ENCODE data around the gene WDR64. TPM values are rescaled to one million over a fixed set of nuclear protein-coding genes. Genes with fewer than 3 reads are reported as not detected.

Gene WDR64
- polyA plus RNA-seq, 1 donor (not counting 4 experiments of a cell fraction or from before 2014, with no cell fraction given): not detected

DNA sequence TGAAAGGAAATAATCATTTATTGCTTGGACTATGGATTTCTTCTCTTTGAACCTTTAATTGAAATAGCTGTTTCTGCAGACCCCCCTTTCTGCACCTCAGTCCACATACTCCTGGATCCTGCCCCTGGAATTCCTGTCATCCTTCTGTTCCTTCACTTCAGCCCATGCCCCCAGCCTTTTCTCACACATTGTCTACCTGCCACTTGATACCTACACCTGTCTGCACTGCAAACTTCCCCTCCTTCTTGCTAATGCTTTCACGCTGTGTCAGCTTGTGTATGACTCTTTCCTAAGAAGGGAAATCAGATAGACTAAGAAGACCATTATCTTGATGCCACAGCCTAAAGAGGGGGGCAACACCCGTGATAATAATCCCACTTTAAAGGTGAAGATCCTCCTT, 115.7 kb downstream of the WDR64 start:
- Histone ChIP-seq H2AFZ (ENCODE audit: control insufficient read depth, low read length) (no peak overlapping the region), H3K9me1 (ENCODE audit: control insufficient read depth, extremely low read depth, insufficient read depth, low read length) (no peaks in the 10 kb centered on the region), H3K4me3 (ENCODE audit: control insufficient read depth in 2 of 3, extremely low read depth in 1 of 3, insufficient read depth in 2 of 3, low read depth in 1 of 3, low read length in 3 of 3) (no peak overlapping the region), H3K79me2 (ENCODE audit: control insufficient read depth, insufficient read depth, low read length) (no peaks in the 10 kb centered on the region), H3K27me3 (ENCODE audit: control insufficient read depth, extremely low read depth, insufficient read depth, low read length) (no peaks in the 10 kb centered on the region), H3K9me3 (ENCODE audit: control insufficient read depth, low read depth, low read length) (no peaks in the 10 kb centered on the region), H3K4me2 (ENCODE audit: control insufficient read depth, extremely low read depth, insufficient read depth, low read depth, low read length) (no peak overlapping the region), H3K36me3 (ENCODE audit: control insufficient read depth in 2 of 2, extremely low read depth in 1 of 2, insufficient read depth in 2 of 2, low read length in 2 of 2) (no peaks in the 10 kb centered on the region), H3K4me1 (ENCODE audit: control insufficient read depth, extremely low read depth, insufficient read depth, low read length) (no peaks in the 10 kb centered on the region), H3K9ac (ENCODE audit: control insufficient read depth, extremely low read depth, insufficient read depth, low read length) (no peak overlapping the region), H4K20me1 (ENCODE audit: control insufficient read depth, extremely low read depth, insufficient read depth, low read length) (no peaks in the 10 kb centered on the region), H3K27ac (ENCODE audit: control insufficient read depth, insufficient read depth, low read length) (no peak overlapping the region)
- DNase-seq (ENCODE audit: low read depth, low spot score): no peak
- FAIRE-seq: no peak
- dilution Hi-C loops (cut with MboI; ENCODE audit: extremely low pct_ligation_motif_present, low sequenced_read_pairs): no loop called here
- TF ChIP-seq, protein P1, sequence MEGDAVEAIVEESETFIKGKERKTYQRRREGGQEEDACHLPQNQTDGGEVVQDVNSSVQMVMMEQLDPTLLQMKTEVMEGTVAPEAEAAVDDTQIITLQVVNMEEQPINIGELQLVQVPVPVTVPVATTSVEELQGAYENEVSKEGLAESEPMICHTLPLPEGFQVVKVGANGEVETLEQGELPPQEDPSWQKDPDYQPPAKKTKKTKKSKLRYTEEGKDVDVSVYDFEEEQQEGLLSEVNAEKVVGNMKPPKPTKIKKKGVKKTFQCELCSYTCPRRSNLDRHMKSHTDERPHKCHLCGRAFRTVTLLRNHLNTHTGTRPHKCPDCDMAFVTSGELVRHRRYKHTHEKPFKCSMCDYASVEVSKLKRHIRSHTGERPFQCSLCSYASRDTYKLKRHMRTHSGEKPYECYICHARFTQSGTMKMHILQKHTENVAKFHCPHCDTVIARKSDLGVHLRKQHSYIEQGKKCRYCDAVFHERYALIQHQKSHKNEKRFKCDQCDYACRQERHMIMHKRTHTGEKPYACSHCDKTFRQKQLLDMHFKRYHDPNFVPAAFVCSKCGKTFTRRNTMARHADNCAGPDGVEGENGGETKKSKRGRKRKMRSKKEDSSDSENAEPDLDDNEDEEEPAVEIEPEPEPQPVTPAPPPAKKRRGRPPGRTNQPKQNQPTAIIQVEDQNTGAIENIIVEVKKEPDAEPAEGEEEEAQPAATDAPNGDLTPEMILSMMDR (optimal IDR thresholded peaks at IDR 0.05 in 1 of 3, IDR thresholded peaks at IDR 0.05 in 1 of 3, conservative IDR thresholded peaks at IDR 0.05 in 1 of 3; ENCODE audit: extremely low read depth in 1 of 3, insufficient read depth in 2 of 3, low read length in 3 of 3): no peak
- TF ChIP-seq EZH2 (IDR thresholded peaks at IDR 0.05; ENCODE audit: low read length): no peak

DNA sequence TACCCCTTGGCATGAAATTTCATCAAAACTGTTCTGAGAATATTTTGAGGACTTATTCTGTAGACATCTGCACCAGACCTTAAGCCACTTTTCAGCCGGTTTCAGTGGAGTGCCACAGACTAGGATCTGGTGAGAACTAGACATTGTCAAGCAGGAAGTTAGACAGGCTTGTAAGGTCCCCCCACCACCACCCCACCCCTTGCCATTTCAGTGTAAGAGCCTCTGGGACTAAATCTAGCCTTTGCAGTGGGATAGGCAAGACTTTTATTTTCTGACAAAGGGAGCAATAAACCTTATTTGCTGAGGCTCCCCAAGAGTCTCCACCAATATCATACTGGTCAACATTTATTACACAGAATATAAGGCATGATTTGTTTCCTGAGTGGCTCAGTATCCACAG, 118.0 kb downstream of the WDR64 start:
- Histone ChIP-seq H3K27ac (ENCODE audit: control insufficient read depth, insufficient read depth, low read length) (no peak overlapping the region), H2AFZ (ENCODE audit: control insufficient read depth, low read length) (no peak overlapping the region), H3K36me3 (ENCODE audit: control insufficient read depth in 2 of 2, extremely low read depth in 1 of 2, insufficient read depth in 2 of 2, low read length in 2 of 2) (no peaks in the 10 kb centered on the region), H3K27me3 (ENCODE audit: control insufficient read depth, extremely low read depth, insufficient read depth, low read length) (no peaks in the 10 kb centered on the region), H3K9me1 (ENCODE audit: control insufficient read depth, extremely low read depth, insufficient read depth, low read length) (no peaks in the 10 kb centered on the region), H3K9me3 (ENCODE audit: control insufficient read depth, low read depth, low read length) (no peaks in the 10 kb centered on the region), H3K79me2 (ENCODE audit: control insufficient read depth, insufficient read depth, low read length) (no peaks in the 10 kb centered on the region), H3K4me3 (ENCODE audit: control insufficient read depth in 2 of 3, extremely low read depth in 1 of 3, insufficient read depth in 2 of 3, low read depth in 1 of 3, low read length in 3 of 3) (no peak overlapping the region), H3K9ac (ENCODE audit: control insufficient read depth, extremely low read depth, insufficient read depth, low read length) (no peak overlapping the region), H3K4me2 (ENCODE audit: control insufficient read depth, extremely low read depth, insufficient read depth, low read depth, low read length) (no peak overlapping the region), H3K4me1 (ENCODE audit: control insufficient read depth, extremely low read depth, insufficient read depth, low read length) (no peaks in the 10 kb centered on the region), H4K20me1 (ENCODE audit: control insufficient read depth, extremely low read depth, insufficient read depth, low read length) (no peaks in the 10 kb centered on the region)
- dilution Hi-C loops (cut with MboI; ENCODE audit: extremely low pct_ligation_motif_present, low sequenced_read_pairs): no loop called here
- TF ChIP-seq, protein P1 (optimal IDR thresholded peaks at IDR 0.05 in 1 of 3, IDR thresholded peaks at IDR 0.05 in 1 of 3, conservative IDR thresholded peaks at IDR 0.05 in 1 of 3; ENCODE audit: extremely low read depth in 1 of 3, insufficient read depth in 2 of 3, low read length in 3 of 3): no peak
- TF ChIP-seq EZH2 (IDR thresholded peaks at IDR 0.05; ENCODE audit: low read length): no peak
- FAIRE-seq (no peak), DNase-seq (ENCODE audit: low read depth, low spot score) (no peak)
